SH-SY5Y (cell line): ENCODE results near the gene LMO7.

ENCODE experiments used
- GATA2 ChIP-seq: IDR thresholded peaks from 2 replicates; pipeline ENCODE4 v1.6.1; 2011; ENCODE audit warnings: mild to moderate bottlenecking, low read depth, low read length
- GATA3 ChIP-seq: IDR thresholded peaks from 2 replicates; pipeline ENCODE4 v1.6.1; 2011; ENCODE audit warnings: low read depth, mild to moderate bottlenecking, low read length, moderate library complexity

GRCh38 chr13:75764926-75765310, 128.8 kb downstream of the LMO7 start:
- no peak for TF ChIP-seq GATA3
- no peak for TF ChIP-seq GATA2
